Measurements from ENCODE around the gene CRCP. TPM values are rescaled to one million over a fixed set of nuclear protein-coding genes. Genes with fewer than 3 reads are reported as not detected.
"Not testable (repeated sequence)": the region's sequence is repeated elsewhere in the genome, so short reads cannot be mapped to it uniquely, and the experiment has no call there.

The CRCP gene
- total RNA-seq, 1 experiment from 2014 or later, result 42.5 TPM

GRCh38 chr7:66099232-66099550, 15.5 kb upstream of the CRCP start:
- ChIA-PET POLR2A (ENCODE audit: low non-redundant PET) (no interaction called here), CTCF (no interaction called here)
- no peaks in the 10 kb centered on the region for H3K36me3 ChIP-seq (ENCODE audit: insufficient read depth, low read length, poor library complexity, severe bottlenecking)
- H3K27ac ChIP-seq (ENCODE audit: low read depth, low read length, poor library complexity, severe bottlenecking), result no peak overlapping the region
- BruUV-seq (replicated peaks), result no TSS peak
- intact Hi-C loops (cut with micrococcal nuclease; ENCODE audit: unreplicated experiment), result no loop called here
- DNase-seq (ENCODE audit: low spot score), result peak; percentile 36
- H3K27me3 ChIP-seq (replicated peaks; ENCODE audit: insufficient read depth, low read depth, low read length, poor library complexity), result no peaks in the 10 kb centered on the region
- TF ChIP-seq CTCF (conservative IDR thresholded peaks at IDR 0.05; ENCODE audit: low read depth, low read length) (no peak), EZH2 (IDR thresholded peaks at IDR 0.05; ENCODE audit: borderline replicate concordance, low read depth, low read length, poor library complexity, severe bottlenecking) (no peak)
- no peak overlapping the region for H3K4me3 ChIP-seq (ENCODE audit: low read depth, low read length, poor library complexity, severe bottlenecking)
- peaks cover 8% of the 10 kb centered on the region for H3K4me1 ChIP-seq (ENCODE audit: insufficient read depth, low read length, poor library complexity, severe bottlenecking)
- H3K9me3 ChIP-seq (ENCODE audit: low read depth, low read length, poor library complexity, severe bottlenecking), result no peaks in the 10 kb centered on the region

DNA sequence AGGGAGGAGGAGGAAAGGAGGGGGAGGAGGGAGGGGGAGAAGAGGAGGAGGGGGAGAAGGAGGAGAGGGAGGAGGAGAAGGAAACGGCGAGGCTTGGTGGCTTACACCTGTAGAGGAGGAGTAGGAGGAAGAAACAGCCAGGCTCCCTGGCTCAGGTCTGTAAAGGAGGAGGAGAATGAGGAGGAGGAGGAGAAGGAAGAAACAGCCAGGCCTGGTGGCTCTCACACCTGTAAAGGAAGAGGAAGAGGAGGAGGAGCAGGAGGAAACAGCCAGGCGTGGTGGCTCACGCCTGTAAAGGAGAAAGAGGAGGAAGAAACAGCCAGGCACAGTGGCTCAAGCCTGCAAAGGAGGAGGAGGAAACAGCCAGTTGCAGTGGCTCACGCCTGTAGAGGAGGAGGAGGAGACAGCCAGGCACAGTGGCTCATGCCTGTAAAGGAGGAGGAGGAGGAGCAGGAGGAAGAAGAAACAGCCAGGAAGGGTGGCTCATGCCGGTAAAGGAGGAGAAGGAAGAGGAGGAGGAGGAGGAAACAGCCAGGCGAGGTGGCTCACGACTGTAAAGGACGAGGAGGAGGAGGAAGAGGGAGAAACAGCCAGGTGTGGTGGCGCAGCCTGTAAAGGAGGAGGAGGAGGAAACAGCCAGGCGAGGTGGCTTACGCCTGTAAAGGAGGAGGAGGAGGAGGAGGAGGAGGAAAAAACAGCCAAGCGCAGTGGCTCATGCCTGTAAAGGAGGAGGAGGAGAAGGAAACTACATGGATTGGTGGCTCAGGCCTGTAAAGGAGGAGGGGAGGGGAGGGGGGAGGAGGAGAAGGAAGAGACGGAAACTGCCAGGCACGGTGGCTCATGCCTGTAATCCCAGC, 14.9 kb upstream of the CRCP start:
- Histone ChIP-seq H3K27ac (ENCODE audit: low read depth, low read length, poor library complexity, severe bottlenecking) (peak overlapping the region; percentile 71), H3K4me3 (ENCODE audit: low read depth, low read length, poor library complexity, severe bottlenecking) (peak overlapping the region; percentile 39), H3K9me3 (ENCODE audit: low read depth, low read length, poor library complexity, severe bottlenecking) (no peaks in the 10 kb centered on the region), H3K36me3 (ENCODE audit: insufficient read depth, low read length, poor library complexity, severe bottlenecking) (no peaks in the 10 kb centered on the region), H3K27me3 (replicated peaks; ENCODE audit: insufficient read depth, low read depth, low read length, poor library complexity) (no peaks in the 10 kb centered on the region), H3K4me1 (ENCODE audit: insufficient read depth, low read length, poor library complexity, severe bottlenecking) (peaks cover 8% of the 10 kb centered on the region)
- ChIA-PET CTCF (no interaction called here), POLR2A (ENCODE audit: low non-redundant PET) (no interaction called here)
- TF ChIP-seq CTCF (conservative IDR thresholded peaks at IDR 0.05; ENCODE audit: low read depth, low read length), result no peak
- TF ChIP-seq EZH2 (IDR thresholded peaks at IDR 0.05; ENCODE audit: borderline replicate concordance, low read depth, low read length, poor library complexity, severe bottlenecking), result no peak
- intact Hi-C loops (cut with micrococcal nuclease; ENCODE audit: unreplicated experiment), result no loop called here
- peak; percentile 79 for DNase-seq (ENCODE audit: low spot score)
- BruUV-seq (replicated peaks), result no TSS peak

- BruUV-seq (replicated peaks), result no TSS peak
Measured at GRCh38 chr7:66100408-66101050, 14.1 kb upstream of the CRCP start.

GRCh38 chr7:66102168-66102567, 12.5 kb upstream of the CRCP start:
- intact Hi-C loops (cut with micrococcal nuclease; ENCODE audit: unreplicated experiment); POLR2A ChIA-PET (ENCODE audit: low non-redundant PET); CTCF ChIA-PET: not testable (repeated sequence)

More at GRCh38 chr7:66100408-66101050, 14.1 kb upstream of the CRCP start:
- peaks cover 8% of the 10 kb centered on the region for H3K4me1 ChIP-seq (ENCODE audit: insufficient read depth, low read length, poor library complexity, severe bottlenecking)
- H3K27me3 ChIP-seq (replicated peaks; ENCODE audit: insufficient read depth, low read depth, low read length, poor library complexity), result no peaks in the 10 kb centered on the region
- POLR2A ChIA-PET (ENCODE audit: low non-redundant PET), result no interaction called here
- no peak for TF ChIP-seq EZH2 (IDR thresholded peaks at IDR 0.05; ENCODE audit: borderline replicate concordance, low read depth, low read length, poor library complexity, severe bottlenecking)
- H3K9me3 ChIP-seq (ENCODE audit: low read depth, low read length, poor library complexity, severe bottlenecking), result no peaks in the 10 kb centered on the region
- peak overlapping the region; percentile 39 for H3K4me3 ChIP-seq (ENCODE audit: low read depth, low read length, poor library complexity, severe bottlenecking)
- intact Hi-C loops (cut with micrococcal nuclease; ENCODE audit: unreplicated experiment), result no loop called here
- no peaks in the 10 kb centered on the region for H3K36me3 ChIP-seq (ENCODE audit: insufficient read depth, low read length, poor library complexity, severe bottlenecking)
- CTCF ChIA-PET, result no interaction called here
- no peak for DNase-seq (ENCODE audit: low spot score)
- peak overlapping the region; percentile 71 for H3K27ac ChIP-seq (ENCODE audit: low read depth, low read length, poor library complexity, severe bottlenecking)

DNA sequence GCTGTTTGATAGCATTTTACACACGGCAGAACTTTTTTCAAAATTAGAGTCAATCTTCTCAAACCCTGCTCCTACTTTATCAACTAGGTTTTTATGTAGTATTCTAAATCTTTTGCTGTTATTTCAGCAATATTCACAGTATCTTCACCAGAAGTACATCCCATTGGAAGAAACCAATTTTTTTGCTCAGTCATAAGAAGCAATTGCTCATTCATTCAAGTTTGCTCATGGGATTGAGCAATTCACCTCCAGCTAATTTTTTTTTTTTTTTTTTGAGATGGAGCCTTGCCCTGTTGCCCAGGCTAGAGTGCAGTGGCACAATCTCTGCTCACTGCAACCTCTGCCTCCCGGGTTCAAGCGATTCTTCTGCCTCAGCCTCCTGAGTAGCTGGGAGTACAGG, 10.7 kb upstream of the CRCP start:
- H3K4me3 ChIP-seq (ENCODE audit: low read depth, low read length, poor library complexity, severe bottlenecking); H3K4me1 ChIP-seq (ENCODE audit: insufficient read depth, low read length, poor library complexity, severe bottlenecking); H3K36me3 ChIP-seq (ENCODE audit: insufficient read depth, low read length, poor library complexity, severe bottlenecking); H3K9me3 ChIP-seq (ENCODE audit: low read depth, low read length, poor library complexity, severe bottlenecking); BruUV-seq (replicated peaks); H3K27ac ChIP-seq (ENCODE audit: low read depth, low read length, poor library complexity, severe bottlenecking); intact Hi-C loops (cut with micrococcal nuclease; ENCODE audit: unreplicated experiment); CTCF ChIA-PET; POLR2A ChIA-PET (ENCODE audit: low non-redundant PET); DNase-seq (ENCODE audit: low spot score); H3K27me3 ChIP-seq (replicated peaks; ENCODE audit: insufficient read depth, low read depth, low read length, poor library complexity): not testable (repeated sequence)

More at GRCh38 chr7:66102168-66102567, 12.5 kb upstream of the CRCP start:
- not testable (repeated sequence) for H3K27ac ChIP-seq (ENCODE audit: low read depth, low read length, poor library complexity, severe bottlenecking); H3K36me3 ChIP-seq (ENCODE audit: insufficient read depth, low read length, poor library complexity, severe bottlenecking); DNase-seq (ENCODE audit: low spot score); H3K27me3 ChIP-seq (replicated peaks; ENCODE audit: insufficient read depth, low read depth, low read length, poor library complexity); H3K4me3 ChIP-seq (ENCODE audit: low read depth, low read length, poor library complexity, severe bottlenecking); H3K4me1 ChIP-seq (ENCODE audit: insufficient read depth, low read length, poor library complexity, severe bottlenecking); H3K9me3 ChIP-seq (ENCODE audit: low read depth, low read length, poor library complexity, severe bottlenecking); BruUV-seq (replicated peaks)

Measured in A673 (cell line).